LoVo (cell line): ENCODE data around the gene NBR1.
"Not testable (repeated sequence)": the region's sequence is repeated elsewhere in the genome, so short reads cannot be mapped to it uniquely, and the experiment has no call there.

Experiments
- DNase-seq: peaks from one replicate; pipeline ENCODE4 v3.0.0-alpha.2; 2016; ENCODE audit warnings: low spot score

NBR1 gene

GRCh38 chr17:43216369-43216761, 45.4 kb downstream of the NBR1 start:
- DNase-seq, result no peak

GRCh38 chr17:43216762-43217613, 46.0 kb downstream of the NBR1 start:
- no peak for DNase-seq

- DNase-seq, result no peak
Observed at GRCh38 chr17:43217614-43218087, 46.6 kb downstream of the NBR1 start.

- no peak for DNase-seq
Observed at GRCh38 chr17:43219001-43219400, 48.0 kb downstream of the NBR1 start.

DNA sequence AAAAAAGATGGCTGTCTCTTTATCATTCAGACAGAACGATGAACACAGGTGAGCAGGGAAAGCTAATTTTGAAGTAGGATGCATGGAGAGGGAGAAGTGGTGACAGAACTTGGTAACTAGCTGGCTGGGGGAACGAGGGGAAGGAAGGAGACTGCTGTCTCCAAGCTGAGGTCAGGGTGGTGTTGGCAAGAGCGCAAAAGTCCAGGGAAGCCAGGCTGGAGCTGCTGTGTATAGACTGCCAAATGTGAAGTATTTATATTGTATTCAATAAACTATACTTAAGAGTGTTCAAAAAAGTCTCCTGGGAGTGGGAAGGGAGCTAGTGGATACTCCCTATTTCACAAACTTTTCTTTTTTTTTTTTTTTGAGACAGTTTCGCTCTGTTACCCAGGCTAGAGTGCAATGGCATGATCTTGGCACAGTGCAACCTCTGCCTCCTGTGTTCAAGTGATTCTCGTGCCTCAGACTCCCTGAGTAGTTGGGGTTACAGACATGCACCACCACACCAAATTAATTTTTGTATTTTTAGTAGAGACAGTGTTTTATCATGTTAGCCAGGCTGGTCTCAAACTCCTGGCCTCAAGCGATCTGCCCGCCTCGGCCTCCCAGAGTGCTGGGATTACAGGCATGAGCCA, 48.8 kb downstream of the NBR1 start:
- DNase-seq, result no peak

DNA sequence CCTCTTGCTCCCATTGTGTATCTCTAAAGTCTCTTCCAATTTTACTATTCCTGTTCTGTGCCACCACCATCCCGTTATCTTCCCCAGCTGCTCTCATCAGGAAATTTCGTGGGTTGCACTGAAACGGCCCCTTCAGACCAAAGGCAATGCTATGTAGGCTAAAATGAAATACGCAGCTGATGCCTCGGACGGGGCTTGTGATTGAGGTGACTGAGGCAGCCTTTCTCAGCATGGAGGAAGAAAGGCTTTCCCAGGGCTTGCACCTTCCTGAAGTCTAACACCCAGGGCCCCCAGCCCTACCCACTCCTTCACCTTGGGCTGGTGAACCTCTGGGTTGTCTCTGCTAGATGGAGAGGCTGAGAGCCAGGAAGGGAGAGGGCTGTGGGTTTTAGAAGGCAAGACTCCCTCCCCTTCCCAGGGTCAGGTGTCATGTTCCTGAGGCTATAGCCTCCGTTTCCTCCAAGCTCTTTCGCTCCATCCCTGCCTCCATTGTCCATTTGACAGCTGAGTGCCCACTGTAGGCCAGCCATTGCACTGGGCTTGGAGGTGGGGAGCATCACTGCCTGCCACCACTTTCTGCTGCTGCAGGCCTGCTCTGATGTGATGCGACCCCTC, 49.6 kb downstream of the NBR1 start:
- no peak for DNase-seq

- DNase-seq, result no peak
Observed at GRCh38 chr17:43224146-43224705, 53.2 kb downstream of the NBR1 start.

DNA sequence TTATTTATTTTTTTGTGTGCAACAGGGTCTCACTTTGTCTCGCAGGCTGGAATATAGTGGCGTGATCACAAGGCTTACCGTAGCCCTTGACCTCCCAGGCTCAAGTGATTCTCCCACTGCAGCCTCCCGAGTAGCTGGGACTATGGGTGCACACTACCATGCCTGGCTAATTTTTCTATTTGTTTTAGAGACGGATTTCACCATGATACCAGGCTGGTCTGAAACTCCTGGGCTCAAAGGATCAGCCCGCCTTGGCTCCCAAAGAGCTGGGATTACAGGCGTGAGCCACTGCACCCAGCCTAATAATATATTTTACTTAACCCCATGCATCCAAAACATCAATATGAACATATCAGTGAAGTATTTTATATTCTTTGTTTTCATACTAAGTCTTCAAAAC, 55.4 kb downstream of the NBR1 start:
- DNase-seq, result no peak

GRCh38 chr17:43228020-43228782, 57.2 kb downstream of the NBR1 start, which contains the start of gene CCDC200:
TSS of gene CCDC200 (minus strand) at chr17:43228623. CDS start at chr17:43228554, 69 bp downstream.
- not testable (repeated sequence) for DNase-seq

DNA sequence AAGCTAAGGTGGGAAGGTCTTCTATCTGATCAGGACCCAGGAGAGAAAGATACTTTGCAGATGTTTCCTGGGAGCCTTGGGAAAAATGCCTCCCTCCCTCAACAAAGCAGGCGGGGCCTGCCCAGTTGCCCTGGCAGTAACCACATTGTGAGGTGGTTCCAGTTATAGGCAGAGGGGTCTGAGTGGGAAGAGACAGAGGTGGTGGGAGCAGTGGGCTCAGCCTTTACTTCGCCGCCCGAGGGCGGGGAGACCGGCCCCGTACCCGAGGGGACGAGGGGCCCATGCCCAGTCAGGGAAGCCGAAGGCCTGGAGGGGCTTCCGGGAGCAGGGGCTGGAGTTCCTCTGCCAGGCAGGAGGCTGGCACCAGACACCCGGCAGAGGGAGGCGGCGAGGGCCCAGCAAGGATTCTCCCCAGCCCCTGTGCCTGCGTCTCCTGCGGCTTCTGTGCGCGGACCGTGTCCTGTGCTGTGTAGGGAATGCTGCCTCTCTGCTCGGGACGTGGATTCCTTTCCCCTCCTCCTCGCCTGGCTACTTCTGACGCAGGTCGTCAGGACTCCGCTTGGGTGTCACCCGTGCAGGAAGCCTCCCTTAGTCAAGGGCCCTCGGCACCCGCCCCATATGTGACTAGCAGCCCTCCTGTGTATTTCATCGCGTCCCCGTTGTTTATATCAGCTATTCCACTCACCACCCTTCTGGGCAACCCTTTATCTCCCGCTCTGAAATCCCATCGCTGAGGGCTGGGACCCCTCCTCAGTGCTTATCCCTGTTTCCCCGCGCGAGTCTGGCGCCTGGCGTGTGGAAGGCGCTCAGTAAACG, 60.4 kb downstream of the NBR1 start:
- DNase-seq, result not testable (repeated sequence)

GRCh38 chr17:43232021-43232699, 61.1 kb downstream of the NBR1 start:
- not testable (repeated sequence) for DNase-seq

GRCh38 chr17:43233263-43233662, 62.2 kb downstream of the NBR1 start:
- not testable (repeated sequence) for DNase-seq

DNA sequence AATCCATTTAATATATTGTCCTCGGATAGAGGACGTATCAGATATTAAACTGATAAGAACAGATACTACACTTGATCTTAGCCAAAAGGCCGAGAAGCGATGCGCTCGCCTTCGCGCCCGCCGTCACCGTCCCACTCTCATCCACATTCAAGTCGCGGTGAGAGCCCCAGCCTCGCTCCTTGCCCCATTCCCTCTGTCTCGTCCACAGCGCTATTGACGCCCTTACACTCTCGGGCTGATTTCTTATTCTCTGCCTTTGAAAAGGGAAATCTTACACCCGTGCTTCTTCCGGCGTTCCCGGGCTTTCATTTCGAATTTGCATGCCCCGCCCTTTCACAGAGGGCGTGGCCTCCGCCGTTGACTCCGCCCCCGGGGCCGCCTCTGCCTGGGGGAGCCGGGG, 62.9 kb downstream of the NBR1 start, which contains the start of gene RNU2-1:
RNU2-1 (minus strand) TSS at position 101 of the 400 bp plus-strand sequence.
- not testable (repeated sequence) for DNase-seq

GRCh38 chr17:43239597-43239996, 68.6 kb downstream of the NBR1 start:
- DNase-seq, result not testable (repeated sequence)

- not testable (repeated sequence) for DNase-seq
Observed at GRCh38 chr17:43240596-43241352, 69.8 kb downstream of the NBR1 start.

DNA sequence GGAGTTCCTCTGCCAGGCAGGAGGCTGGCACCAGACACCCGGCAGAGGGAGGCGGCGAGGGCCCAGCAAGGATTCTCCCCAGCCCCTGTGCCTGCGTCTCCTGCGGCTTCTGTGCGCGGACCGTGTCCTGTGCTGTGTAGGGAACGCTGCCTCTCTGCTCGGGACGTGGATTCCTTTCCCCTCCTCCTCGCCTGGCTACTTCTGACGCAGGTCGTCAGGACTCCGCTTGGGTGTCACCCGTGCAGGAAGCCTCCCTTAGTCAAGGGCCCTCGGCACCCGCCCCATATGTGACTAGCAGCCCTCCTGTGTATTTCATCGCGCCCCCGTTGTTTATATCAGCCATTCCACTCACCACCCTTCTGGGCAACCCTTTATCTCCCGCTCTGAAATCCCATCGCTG, 75.4 kb downstream of the NBR1 start:
- DNase-seq, result not testable (repeated sequence)
